ENCODE measurements around the gene CLK4. TPM values are rescaled to one million over a fixed set of nuclear protein-coding genes. Genes with fewer than 3 reads are reported as not detected.

The CLK4 gene
- total RNA-seq, 1 experiment from 2014 or later: 29.3 TPM

DNA sequence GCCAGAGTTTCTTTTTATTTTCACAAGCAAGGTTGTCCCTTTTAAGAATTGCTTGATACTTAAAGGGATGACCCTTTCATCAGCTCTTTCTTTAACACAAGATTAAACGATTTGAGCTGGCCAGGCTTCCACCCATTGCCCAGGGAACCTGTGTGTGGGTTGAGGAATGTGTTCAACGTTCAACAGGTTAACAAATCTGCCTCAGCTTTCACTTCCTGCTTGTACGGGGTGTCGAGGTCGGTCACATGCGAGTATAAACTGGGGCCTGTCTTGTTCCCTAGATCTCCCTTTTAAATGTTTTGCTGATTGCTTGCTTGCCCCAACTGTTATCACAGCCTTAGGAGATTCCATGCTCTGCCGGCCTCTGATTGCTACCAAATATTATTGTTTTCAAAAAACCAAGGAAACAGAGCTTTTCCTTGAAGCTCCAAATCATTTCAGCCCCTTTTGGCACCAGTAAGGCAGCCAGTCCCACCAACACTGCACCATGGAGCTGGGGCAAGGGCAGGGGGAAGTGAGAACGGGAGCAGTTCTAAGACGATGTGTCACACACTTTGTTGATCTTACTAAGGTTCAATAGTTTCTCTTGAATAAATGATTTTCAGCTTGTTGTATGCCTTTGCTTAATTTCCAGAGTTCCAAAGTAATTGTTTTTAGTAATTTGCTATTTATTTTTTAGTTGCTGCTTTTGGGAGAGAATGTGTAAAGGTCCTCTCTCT lies 10.7 kb upstream of the CLK4 start:
- H3K4me1 Mint-ChIP-seq (ENCODE audit: low read depth, unreplicated experiment): peaks cover 9% of the 10 kb centered on the region
- H3K36me3 Mint-ChIP-seq (ENCODE audit: insufficient read depth, unreplicated experiment): no peaks in the 10 kb centered on the region
- no peaks in the 10 kb centered on the region for H3K27me3 Mint-ChIP-seq (ENCODE audit: unreplicated experiment)
- intact Hi-C loops (cut with micrococcal nuclease; ENCODE audit: unreplicated experiment): no loop called here
- TF ChIP-seq, protein P1, sequence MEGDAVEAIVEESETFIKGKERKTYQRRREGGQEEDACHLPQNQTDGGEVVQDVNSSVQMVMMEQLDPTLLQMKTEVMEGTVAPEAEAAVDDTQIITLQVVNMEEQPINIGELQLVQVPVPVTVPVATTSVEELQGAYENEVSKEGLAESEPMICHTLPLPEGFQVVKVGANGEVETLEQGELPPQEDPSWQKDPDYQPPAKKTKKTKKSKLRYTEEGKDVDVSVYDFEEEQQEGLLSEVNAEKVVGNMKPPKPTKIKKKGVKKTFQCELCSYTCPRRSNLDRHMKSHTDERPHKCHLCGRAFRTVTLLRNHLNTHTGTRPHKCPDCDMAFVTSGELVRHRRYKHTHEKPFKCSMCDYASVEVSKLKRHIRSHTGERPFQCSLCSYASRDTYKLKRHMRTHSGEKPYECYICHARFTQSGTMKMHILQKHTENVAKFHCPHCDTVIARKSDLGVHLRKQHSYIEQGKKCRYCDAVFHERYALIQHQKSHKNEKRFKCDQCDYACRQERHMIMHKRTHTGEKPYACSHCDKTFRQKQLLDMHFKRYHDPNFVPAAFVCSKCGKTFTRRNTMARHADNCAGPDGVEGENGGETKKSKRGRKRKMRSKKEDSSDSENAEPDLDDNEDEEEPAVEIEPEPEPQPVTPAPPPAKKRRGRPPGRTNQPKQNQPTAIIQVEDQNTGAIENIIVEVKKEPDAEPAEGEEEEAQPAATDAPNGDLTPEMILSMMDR (IDR thresholded peaks at IDR 0.05; ENCODE audit: unreplicated experiment): no peak
- BruUV-seq (replicated peaks): no TSS peak
- CTCF ChIA-PET: no interaction called here
- H3K27ac Mint-ChIP-seq (ENCODE audit: unreplicated experiment): no peak overlapping the region
- H3K4me3 Mint-ChIP-seq (ENCODE audit: low read depth, unreplicated experiment): no peak overlapping the region
- DNase-seq: no peak
- H3K9me3 Mint-ChIP-seq (ENCODE audit: low read depth, unreplicated experiment): peaks cover 4% of the 10 kb centered on the region

DNA sequence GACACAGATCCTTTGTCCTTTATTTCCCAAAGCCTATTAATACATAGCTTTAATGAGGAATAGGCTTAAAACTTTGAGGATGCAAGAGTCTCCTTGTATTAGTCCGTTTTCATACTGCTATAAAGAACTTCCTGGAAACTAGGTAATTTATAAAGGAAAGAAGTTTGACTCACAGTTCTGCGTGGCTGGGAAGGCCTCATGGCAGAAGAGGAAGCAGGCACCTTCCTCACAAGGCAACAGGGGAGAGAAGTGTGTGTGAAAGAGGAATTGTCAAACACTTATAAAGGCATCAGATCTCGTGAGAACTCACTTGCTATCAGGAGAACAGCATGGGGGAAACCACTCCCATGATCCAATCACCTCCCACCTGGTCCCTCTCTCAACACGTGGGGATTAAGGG lies 5.4 kb upstream of the CLK4 start:
- no peak overlapping the region for H3K27ac Mint-ChIP-seq (ENCODE audit: unreplicated experiment)
- intact Hi-C loops (cut with micrococcal nuclease; ENCODE audit: unreplicated experiment): no loop called here
- CTCF ChIA-PET: no interaction called here
- H3K9me3 Mint-ChIP-seq (ENCODE audit: low read depth, unreplicated experiment): peaks cover 7% of the 10 kb centered on the region
- H3K27me3 Mint-ChIP-seq (ENCODE audit: unreplicated experiment): no peaks in the 10 kb centered on the region
- BruUV-seq (replicated peaks): no TSS peak
- TF ChIP-seq, protein P1 (IDR thresholded peaks at IDR 0.05; ENCODE audit: unreplicated experiment): no peak
- peaks cover 9% of the 10 kb centered on the region for H3K4me1 Mint-ChIP-seq (ENCODE audit: low read depth, unreplicated experiment)
- no peak overlapping the region for H3K4me3 Mint-ChIP-seq (ENCODE audit: low read depth, unreplicated experiment)
- peaks cover 2% of the 10 kb centered on the region for H3K36me3 Mint-ChIP-seq (ENCODE audit: insufficient read depth, unreplicated experiment)
- DNase-seq: no peak

DNA sequence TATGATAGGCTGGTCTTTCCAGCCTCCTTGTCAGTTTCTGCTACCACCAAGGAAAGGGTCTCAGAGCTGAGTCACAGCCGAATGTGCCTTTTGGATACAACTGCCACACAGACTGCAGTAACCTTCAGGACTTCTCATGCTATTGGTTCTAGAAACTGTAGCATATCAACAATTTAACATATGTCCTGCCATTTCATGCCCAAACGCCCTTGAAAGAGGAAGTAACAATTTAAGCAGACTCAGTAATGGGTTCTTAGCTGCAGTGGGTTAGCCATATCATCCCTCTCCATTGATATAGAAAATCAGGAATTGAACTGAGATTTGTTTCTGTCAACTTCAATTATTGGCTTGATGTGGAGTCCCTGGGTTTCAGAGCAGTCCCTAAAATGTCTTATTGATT lies 4.1 kb upstream of the CLK4 start:
- Mint-ChIP-seq H3K4me1 (ENCODE audit: low read depth, unreplicated experiment) (peaks cover 9% of the 10 kb centered on the region), H3K4me3 (ENCODE audit: low read depth, unreplicated experiment) (no peak overlapping the region), H3K9me3 (ENCODE audit: low read depth, unreplicated experiment) (peaks cover 7% of the 10 kb centered on the region), H3K27me3 (ENCODE audit: unreplicated experiment) (no peaks in the 10 kb centered on the region), H3K27ac (ENCODE audit: unreplicated experiment) (no peak overlapping the region), H3K36me3 (ENCODE audit: insufficient read depth, unreplicated experiment) (peaks cover 15% of the 10 kb centered on the region)
- TF ChIP-seq, protein P1 (IDR thresholded peaks at IDR 0.05; ENCODE audit: unreplicated experiment): no peak
- CTCF ChIA-PET: no interaction called here
- DNase-seq: no peak
- intact Hi-C loops (cut with micrococcal nuclease; ENCODE audit: unreplicated experiment): no loop called here
- BruUV-seq (replicated peaks): no TSS peak

DNA sequence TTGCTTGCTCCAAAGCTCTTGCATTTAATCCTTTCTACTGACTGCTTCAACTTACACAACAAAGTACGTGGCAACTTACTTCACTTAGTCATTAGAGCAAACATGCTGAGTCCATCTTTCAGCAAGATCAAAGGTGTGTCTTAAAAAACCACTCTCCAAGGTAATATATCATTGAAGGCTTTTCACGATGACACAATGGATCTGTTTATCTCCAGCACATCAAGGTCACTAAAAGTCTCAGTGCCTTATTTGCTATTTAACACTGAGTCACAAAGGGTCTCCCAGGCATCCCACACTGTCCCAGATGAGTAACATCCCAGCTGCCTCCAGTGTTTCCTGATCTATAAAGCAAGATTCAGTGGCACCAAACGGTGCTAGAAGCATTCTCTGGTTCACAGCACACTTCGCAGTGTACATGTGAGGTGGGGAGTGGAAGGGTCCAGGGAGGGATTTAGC lies 3.7 kb upstream of the CLK4 start:
- no TSS peak for BruUV-seq (replicated peaks)
- no peak for DNase-seq
- CTCF ChIA-PET: no interaction called here
- Mint-ChIP-seq H3K9me3 (ENCODE audit: low read depth, unreplicated experiment) (peaks cover 7% of the 10 kb centered on the region), H3K27ac (ENCODE audit: unreplicated experiment) (no peak overlapping the region), H3K4me3 (ENCODE audit: low read depth, unreplicated experiment) (no peak overlapping the region), H3K4me1 (ENCODE audit: low read depth, unreplicated experiment) (peaks cover 8% of the 10 kb centered on the region), H3K36me3 (ENCODE audit: insufficient read depth, unreplicated experiment) (peaks cover 20% of the 10 kb centered on the region), H3K27me3 (ENCODE audit: unreplicated experiment) (no peaks in the 10 kb centered on the region)
- intact Hi-C loops (cut with micrococcal nuclease; ENCODE audit: unreplicated experiment): no loop called here
- TF ChIP-seq, protein P1 (IDR thresholded peaks at IDR 0.05; ENCODE audit: unreplicated experiment): no peak
